SK-N-SH (cell line): ENCODE measurements around the gene KCNG1. TPM values are rescaled to one million over a fixed set of nuclear protein-coding genes. Genes with fewer than 3 reads are reported as not detected.

Experiments used
- CTCF ChIA-PET: fragments of 300-600, 350-600 bp; formaldehyde crosslinking; extraction: SDS; loops from one replicate; lab custom pipeline; 2021; lab: Yijun Ruan, JAX
- POLR2A ChIA-PET: fragments of 350-600 bp; sonication (Branson Sonifier 250); formaldehyde crosslinking; extraction: SDS; loops from one replicate; lab custom pipeline; 2020; ENCODE audit warnings: antibody characterized with exemption, inconsistent platforms; lab: Yijun Ruan, JAX
- DNase-seq: peaks from one replicate; pipeline ENCODE4 v3.0.0; 2012
- H2AFZ ChIP-seq: fragments of 200-600 bp; sonication (generic); 2 replicates; pipeline ENCODE4 v1.8.1; 2016; ENCODE audit warnings: antibody characterized with exemption, mild to moderate bottlenecking, low read depth
- H3F3A ChIP-seq: fragments of 200-600 bp; sonication (generic); replicated peaks from 2 replicates; pipeline ENCODE3; 2016; ENCODE audit warnings: antibody characterized with exemption, mild to moderate bottlenecking; ENCODE audit not compliant: insufficient read depth
- H3K27ac ChIP-seq, 2 experiments: fragments of 200-500 bp in 1 of 2; fragments of 200-600 bp in 1 of 2; sonication (Bioruptor generic) in 1 of 2; sonication (generic), shearing (Covaris generic) in 1 of 2; 2 replicates each; pipeline versions ENCODE4 v1.5.1 to v1.6.1; 2014 to 2016; ENCODE audit warnings: low read depth in 2 of 2, inconsistent platforms in 1 of 2, low read length in 1 of 2, mild to moderate bottlenecking in 1 of 2, mixed read lengths in 1 of 2
- H3K27me3 ChIP-seq: fragments of 200-600 bp; sonication (generic), shearing (Covaris generic); 2 replicates; pipeline ENCODE4 v1.6.1; 2016; ENCODE audit warnings: mixed run types; ENCODE audit not compliant: insufficient read depth
- H3K36me3 ChIP-seq, 2 experiments: fragments of 200-500 bp in 1 of 2; fragments of 200-600 bp in 1 of 2; sonication (Bioruptor generic) in 1 of 2; sonication (generic) in 1 of 2; replicated peaks in 1 of 2; 2 replicates each; pipeline versions ENCODE3 to v1.5.1; 2014 to 2016; ENCODE audit warnings: low read length in 1 of 2, mild to moderate bottlenecking in 1 of 2; ENCODE audit not compliant: insufficient read depth in 2 of 2, control insufficient read depth in 1 of 2
- H3K4me1 ChIP-seq, 2 experiments: fragments of 200-500 bp in 1 of 2; fragments of 200-600 bp in 1 of 2; sonication (Bioruptor generic) in 1 of 2; sonication (generic), shearing (Covaris generic) in 1 of 2; 2 replicates each; pipeline versions ENCODE4 v1.5.1 to v1.6.1; 2014 to 2016; ENCODE audit warnings: low read depth in 1 of 2, low read length in 1 of 2, mixed run types in 1 of 2; ENCODE audit not compliant: insufficient read depth in 2 of 2, control insufficient read depth in 1 of 2
- H3K4me2 ChIP-seq: fragments of 200-600 bp; sonication (generic), shearing (Covaris generic); 2 replicates; pipeline ENCODE4 v1.6.1; 2017; ENCODE audit warnings: mixed run types
- H3K4me3 ChIP-seq, 2 experiments: fragments of 200-500 bp in 1 of 2; fragments of 200-600 bp in 1 of 2; sonication (Bioruptor generic) in 1 of 2; sonication (generic), shearing (Covaris generic) in 1 of 2; 2 replicates each; pipeline versions ENCODE4 v1.5.1 to v1.8.1; 2014 to 2016; ENCODE audit warnings: low read depth in 2 of 2, inconsistent platforms in 1 of 2, low read length in 1 of 2, mild to moderate bottlenecking in 1 of 2, mixed read lengths in 1 of 2, moderate library complexity in 1 of 2
- H3K79me2 ChIP-seq: fragments of 200-600 bp; sonication (generic); 2 replicates; pipeline ENCODE4 v1.8.1; 2017; ENCODE audit warnings: mild to moderate bottlenecking; ENCODE audit not compliant: insufficient read depth
- H3K9ac ChIP-seq: fragments of 200-600 bp; sonication (generic); 2 replicates; pipeline ENCODE4 v1.6.1; 2017; ENCODE audit warnings: mixed run types
- H3K9me2 ChIP-seq: fragments of 200-600 bp; sonication (generic); 2 replicates; pipeline ENCODE4 v1.6.1; 2017; ENCODE audit warnings: mixed run types
- H3K9me3 ChIP-seq: fragments of 200-600 bp; sonication (generic); 2 replicates; pipeline ENCODE4 v1.6.1; 2017; ENCODE audit warnings: mixed run types, mild to moderate bottlenecking, moderate library complexity
- H4K20me1 ChIP-seq: fragments of 200-600 bp; sonication (generic); 2 replicates; pipeline ENCODE4 v1.6.1; 2017; ENCODE audit warnings: mild to moderate bottlenecking, mixed run types; ENCODE audit not compliant: insufficient read depth
- CHD2 ChIP-seq: fragments of 150-350 bp; IDR thresholded peaks from 2 replicates; pipeline ENCODE4 v1.6.1; 2018; ENCODE audit warnings: low read length; ENCODE audit not compliant: partially characterized antibody
- CTCF ChIP-seq: fragments of 200-600 bp; sonication (generic); IDR thresholded peaks from 2 replicates; pipeline ENCODE4 v1.6.1; 2017; ENCODE audit warnings: antibody characterized with exemption, mild to moderate bottlenecking, moderate library complexity
- ELF1 ChIP-seq: IDR thresholded peaks from 2 replicates; pipeline ENCODE4 v1.4.0; 2012
- FOSL2 ChIP-seq: IDR thresholded peaks from 2 replicates; pipeline ENCODE4 v1.4.0; 2012; ENCODE audit warnings: low read depth, mild to moderate bottlenecking, moderate library complexity, borderline replicate concordance
- FOXM1 ChIP-seq: IDR thresholded peaks from 2 replicates; pipeline ENCODE4 v1.4.0; 2012; ENCODE audit warnings: low read depth, mild to moderate bottlenecking
- GABPA ChIP-seq: IDR thresholded peaks from 2 replicates; pipeline ENCODE4 v1.4.0; 2012; ENCODE audit warnings: low read depth, mild to moderate bottlenecking
- GATA2 ChIP-seq: sonication (generic); formaldehyde crosslinking; IDR thresholded peaks from 2 replicates; pipeline ENCODE4 v1.5.0; 2020; ENCODE audit warnings: mild to moderate bottlenecking, missing genetic modification reagents
- IRF3 ChIP-seq: fragments of 150-350 bp; IDR thresholded peaks from 2 replicates; pipeline ENCODE4 v1.6.1; 2016; ENCODE audit warnings: mild to moderate bottlenecking, low read depth, low read length
- MEF2A ChIP-seq: IDR thresholded peaks from 2 replicates; pipeline ENCODE4 v1.4.0; 2012; ENCODE audit warnings: low read depth, borderline replicate concordance
- MXI1 ChIP-seq: IDR thresholded peaks from 2 replicates; pipeline ENCODE4 v1.6.1; 2012; ENCODE audit warnings: mild to moderate bottlenecking, low read depth, low read length, improper control_type of control experiment
- NFIC ChIP-seq: IDR thresholded peaks from 2 replicates; pipeline ENCODE4 v1.4.0; 2012; ENCODE audit warnings: borderline replicate concordance
- POLR2AphosphoS5 ChIP-seq: IDR thresholded peaks from 2 replicates; pipeline ENCODE4 v1.6.1; 2012; ENCODE audit warnings: low read depth, low read length
- RCOR1 ChIP-seq: fragments of 150-350 bp; IDR thresholded peaks from 2 replicates; pipeline ENCODE4 v1.6.1; 2017; ENCODE audit warnings: antibody characterized with exemption, low read length
- RFX5 ChIP-seq: IDR thresholded peaks from 2 replicates; pipeline ENCODE4 v1.6.1; 2012; ENCODE audit warnings: mild to moderate bottlenecking, improper control_type of control experiment, low read length
- RXRA ChIP-seq: IDR thresholded peaks from 2 replicates; pipeline ENCODE4 v1.4.0; 2012; ENCODE audit warnings: low read depth, mild to moderate bottlenecking, borderline replicate concordance
- SIN3A ChIP-seq: IDR thresholded peaks from 2 replicates; pipeline ENCODE4 v1.6.1; 2012; ENCODE audit warnings: low read depth, mild to moderate bottlenecking, low read length, moderate library complexity, borderline replicate concordance
- TCF12 ChIP-seq: IDR thresholded peaks from 2 replicates; pipeline ENCODE4 v1.4.0; 2012
- USF2 ChIP-seq: fragments of 150-350 bp; IDR thresholded peaks from 2 replicates; pipeline ENCODE4 v1.6.1; 2017; ENCODE audit warnings: antibody characterized with exemption, low read length, low read depth, borderline replicate concordance
- ZBTB33 ChIP-seq: IDR thresholded peaks from 2 replicates; pipeline ENCODE4 v1.4.0; 2012; ENCODE audit warnings: low read depth, borderline replicate concordance
- WGBS: methylation state at CpG from one replicate; pipeline ENCODE4 v1.1.6; 2017; ENCODE audit warnings: low lambda C conversion rate; 5-methylcytosine and 5-hydroxymethylcytosine counted together
- polyA plus RNA-seq, 3 experiments: library from polyadenylated mRNA; depleted of rRNA; stranded (reverse); fragments of >200 nt; gene quantifications; 2 replicates each; pipeline ENCODE4 v1.2.3, GENCODE V29; 2012

The KCNG1 gene
- polyA plus RNA-seq, 1 of the 3 experiments (the other 2 are of a cell fraction) = 13.8 TPM

- 92% methylated on average over 3 of the region's 3 CpGs for WGBS
- CTCF ChIA-PET = interaction anchor here (0.6 to 9.3 kb wide), 4 partner anchors 19 to 940 kb away, joined by 3 to 118 read pairs (median 8); no protein-coding TSS in a partner anchor
- DNase-seq = no peak
Observed at GRCh38 chr20:51010932-51011331, 12.0 kb downstream of the KCNG1 start.

More at GRCh38 chr20:51010932-51011331, 12.0 kb downstream of the KCNG1 start:
- no peaks in the 10 kb centered on the region for H3K36me3 ChIP-seq
- peaks cover 0 to 15% of the 10 kb centered on the region in 2 experiments; a peak in 1 of 4 replicates for H3K4me1 ChIP-seq
- H3K9ac ChIP-seq = no peak overlapping the region
- no peak overlapping the region for H2AFZ ChIP-seq
- H3K4me3 ChIP-seq = no peak overlapping the region
- no peaks in the 10 kb centered on the region; the same call in 1 of the 2 replicates for H3K79me2 ChIP-seq
- H3K9me2 ChIP-seq = no peaks in the 10 kb centered on the region
- no peaks in the 10 kb centered on the region for H3K27me3 ChIP-seq
- POLR2A ChIA-PET = no interaction called here
- H3K4me2 ChIP-seq = no peak overlapping the region
- no peaks in the 10 kb centered on the region for H4K20me1 ChIP-seq
- H3F3A ChIP-seq = no peaks in the 10 kb centered on the region
- TF ChIP-seq POLR2AphosphoS5 = no peak
- no peak for TF ChIP-seq USF2
- TF ChIP-seq MXI1 = no peak
- no peak for TF ChIP-seq FOSL2
- TF ChIP-seq MEF2A = no peak
- TF ChIP-seq CTCF = no peak
- TF ChIP-seq RXRA = no peak
- no peak for TF ChIP-seq ELF1
- no peak for TF ChIP-seq FOXM1
- no peak for TF ChIP-seq IRF3
- TF ChIP-seq SIN3A = no peak
- TF ChIP-seq CHD2 = no peak
- no peak for TF ChIP-seq TCF12
- no peak for TF ChIP-seq RCOR1
- no peak for TF ChIP-seq GABPA
- TF ChIP-seq RFX5 = no peak
- no peak for TF ChIP-seq ZBTB33
- TF ChIP-seq GATA2 = no peak
- TF ChIP-seq NFIC = no peak
- H3K27ac ChIP-seq = no peak overlapping the region
- no peaks in the 10 kb centered on the region for H3K9me3 ChIP-seq
